Right forelimb (tissue), 1 donor: ENCODE data around the gene TUBB.

Experiments
- DNase-seq: peaks from one replicate; pipeline ENCODE4 v3.0.0-alpha.2; 2018

TUBB gene

DNA sequence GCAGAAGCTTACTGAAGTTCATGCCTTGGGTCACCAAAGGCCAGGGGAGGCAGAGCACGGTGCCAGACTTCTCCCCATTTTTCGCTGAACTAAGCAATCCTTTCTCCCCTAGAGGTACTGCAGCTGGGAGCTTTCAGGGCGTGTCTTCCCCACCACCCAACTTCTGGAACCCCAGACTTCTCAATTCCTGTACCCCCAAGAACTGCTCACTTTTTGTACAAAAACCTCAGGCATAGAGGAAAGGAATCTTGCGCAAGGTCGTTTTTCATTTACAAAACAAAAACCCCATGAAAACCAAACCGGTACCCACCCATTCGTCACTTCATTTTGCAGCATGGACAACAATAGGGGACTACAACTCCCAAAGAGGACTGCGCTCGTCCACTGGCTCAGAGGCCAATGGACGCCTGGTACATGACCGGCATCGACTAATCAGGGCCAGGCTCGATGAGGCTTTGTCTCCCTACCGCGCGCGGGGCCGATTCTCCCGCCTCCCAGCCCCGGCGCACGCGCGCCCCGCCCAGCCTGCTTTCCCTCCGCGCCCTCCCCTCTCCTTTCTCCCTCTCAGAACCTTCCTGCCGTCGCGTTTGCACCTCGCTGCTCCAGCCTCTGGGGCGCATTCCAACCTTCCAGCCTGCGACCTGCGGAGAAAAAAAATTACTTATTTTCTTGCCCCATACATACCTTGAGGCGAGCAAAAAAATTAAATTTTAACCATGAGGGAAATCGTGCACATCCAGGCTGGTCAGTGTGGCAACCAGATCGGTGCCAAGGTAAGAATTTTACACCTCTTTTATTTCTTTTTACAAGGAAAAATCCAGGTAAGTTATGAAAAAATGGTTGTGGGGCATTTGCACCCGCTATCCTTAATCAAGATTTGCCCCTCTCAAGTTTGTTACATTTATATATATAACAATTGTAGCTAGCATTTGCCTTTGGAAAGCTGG, at the start of gene TUBB:
TSS of gene TUBB (plus strand) at position 562 of the 947 bp plus-strand sequence. CDS start at position 717, 155 bp downstream.
- peak; percentile 98 for DNase-seq

- no peak for DNase-seq
Measured at GRCh38 chr6:30670760-30671527, 49.2 kb upstream of the TUBB start.

DNA sequence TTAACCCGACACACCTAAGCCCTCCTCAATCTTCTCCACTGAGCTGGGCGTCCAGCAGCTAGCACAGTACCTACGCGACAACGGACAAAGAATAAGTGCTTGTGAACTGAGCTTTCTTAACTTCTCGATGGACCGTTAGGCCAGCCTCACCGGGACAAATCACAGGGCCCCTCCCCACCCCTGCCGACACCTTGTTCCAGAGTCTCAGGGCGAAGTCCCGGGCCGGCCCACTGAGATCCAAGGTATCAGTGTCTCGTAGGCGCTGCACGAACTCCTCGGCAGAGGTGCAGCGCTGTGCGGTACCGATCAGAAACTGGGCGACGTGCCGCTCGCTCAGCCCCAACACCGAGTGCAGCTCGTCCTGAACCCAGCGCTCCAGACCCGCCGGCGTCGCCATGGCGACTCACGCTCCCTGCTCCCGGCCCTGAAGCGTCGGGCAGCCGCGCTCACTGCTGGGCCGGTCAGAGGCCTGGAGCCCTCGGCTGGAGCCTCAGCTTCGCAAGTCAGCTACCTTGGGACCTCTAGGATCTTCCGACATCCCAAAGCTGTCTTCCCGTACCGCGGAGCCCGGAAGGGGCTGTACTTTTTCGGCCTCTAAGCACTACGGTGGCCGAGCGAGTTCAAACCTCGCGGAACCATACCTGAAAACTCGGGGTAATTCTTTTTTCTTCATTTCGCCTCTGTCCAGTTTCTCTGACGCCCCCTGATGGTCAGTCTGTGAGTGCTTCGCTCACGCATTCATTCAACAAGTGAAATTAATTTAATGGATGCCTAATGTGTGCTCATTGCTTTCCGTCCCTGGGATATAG, 47.5 kb upstream of the TUBB start, which contains the start of gene DHX16:
TSS of gene DHX16 (minus strand) at position 562 of the 809 bp plus-strand sequence. CDS start at position 397, 165 bp downstream.
- peak; percentile 95 for DNase-seq

DNA sequence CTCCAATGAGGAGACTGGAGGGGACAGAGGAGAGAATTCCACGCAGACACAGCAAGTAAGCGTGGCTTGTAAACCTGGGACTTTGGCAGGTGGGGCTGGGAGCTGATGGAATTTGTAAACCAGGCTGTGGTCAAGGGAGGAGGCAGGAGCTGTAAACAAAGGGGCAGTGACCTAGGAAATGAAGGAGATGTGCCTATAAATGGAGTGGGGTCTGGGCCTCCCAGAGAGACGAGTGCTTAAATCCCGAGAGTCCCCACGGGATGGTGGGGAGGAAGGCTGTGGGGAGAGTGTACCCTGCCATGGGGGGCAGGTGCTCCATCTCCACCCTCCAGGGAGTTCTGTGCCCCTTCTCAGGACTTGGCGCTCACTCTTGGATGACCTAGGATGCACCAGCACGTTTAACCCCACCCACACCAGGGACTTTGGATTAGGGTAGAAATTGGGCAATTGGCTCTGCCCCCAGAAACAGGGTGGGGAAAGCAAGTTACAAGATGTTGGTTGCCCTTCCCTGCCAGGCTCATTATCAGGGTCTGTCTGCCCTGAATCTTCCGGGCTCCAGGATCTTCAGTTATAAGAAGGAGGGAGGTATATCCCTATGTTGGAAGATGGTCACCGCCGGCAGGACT, 43.4 kb upstream of the TUBB start:
- DNase-seq, result no peak

DNA sequence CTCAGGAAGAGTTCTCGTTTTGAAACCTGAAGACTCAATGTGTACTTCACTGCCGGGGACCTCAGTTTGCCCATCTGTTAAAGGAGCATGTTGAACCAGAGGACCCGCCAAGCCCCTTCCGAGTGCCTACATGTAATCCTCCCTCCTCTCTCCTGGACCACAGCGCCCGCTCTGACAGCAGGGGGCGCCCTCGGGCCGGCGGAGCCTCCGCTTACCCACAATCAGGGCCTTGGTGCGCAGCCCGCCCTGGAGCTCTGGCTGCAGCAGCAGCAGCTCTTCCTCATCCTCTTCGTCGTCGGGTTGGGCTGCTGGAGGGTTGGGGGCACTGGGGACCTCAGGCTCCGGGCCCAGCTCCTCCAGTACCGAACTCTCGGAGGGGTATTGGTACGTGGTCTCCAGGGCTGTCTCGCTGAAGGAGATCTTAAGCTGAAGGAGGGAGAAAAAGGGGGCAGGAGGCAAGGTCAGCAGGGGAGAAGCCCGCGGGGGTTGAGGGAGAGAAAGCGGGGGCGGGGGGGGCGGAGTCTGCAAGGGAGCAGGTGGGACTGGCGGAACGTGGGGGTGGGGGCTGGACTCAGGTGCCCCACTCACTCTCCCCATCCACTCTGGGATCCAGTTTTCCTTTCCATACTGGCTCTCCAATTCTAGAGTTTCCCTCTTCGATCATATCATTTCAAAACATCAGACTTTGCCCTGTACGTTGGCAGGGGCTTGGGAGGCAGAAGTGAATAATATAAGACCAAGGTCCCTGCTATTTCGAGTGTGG, 41.0 kb upstream of the TUBB start:
- DNase-seq, result peak; percentile 92

DNA sequence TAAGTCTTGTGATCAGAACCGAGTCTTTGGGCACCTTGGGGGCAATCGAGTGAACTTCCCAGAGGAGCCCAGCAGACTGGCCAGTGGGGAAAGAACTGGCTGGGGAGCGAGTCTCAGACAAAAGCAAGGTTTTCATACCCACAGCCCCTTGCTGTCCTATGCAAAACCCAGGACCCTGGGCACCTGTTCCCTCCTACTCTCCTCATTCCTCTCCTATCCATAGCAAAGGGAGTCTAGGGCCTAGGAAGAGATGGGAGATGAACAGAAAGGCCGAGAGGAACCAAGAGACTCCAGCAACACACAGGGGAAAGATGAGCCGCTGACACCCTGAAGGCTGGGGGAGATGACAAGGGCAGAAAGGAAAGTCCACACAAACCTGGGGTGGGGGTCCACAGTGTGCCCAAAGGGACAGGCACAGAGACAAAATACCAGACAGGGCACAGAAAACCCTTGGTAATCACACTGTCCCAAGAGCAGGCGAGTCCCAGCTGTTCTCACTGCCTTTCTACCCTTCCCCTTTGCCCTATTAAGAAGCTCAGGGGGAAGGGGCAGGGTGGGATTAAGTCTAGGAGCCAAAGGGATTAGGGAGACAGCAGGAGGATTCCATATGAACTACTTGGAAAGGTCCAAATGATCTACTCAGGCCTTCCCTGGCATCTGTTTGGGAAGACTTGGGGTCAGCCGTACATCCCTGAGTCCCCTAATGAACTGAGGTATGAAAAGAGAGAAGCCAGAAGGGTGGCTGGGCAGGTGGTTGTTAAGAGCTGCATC, 40.2 kb upstream of the TUBB start:
- DNase-seq, result no peak

DNA sequence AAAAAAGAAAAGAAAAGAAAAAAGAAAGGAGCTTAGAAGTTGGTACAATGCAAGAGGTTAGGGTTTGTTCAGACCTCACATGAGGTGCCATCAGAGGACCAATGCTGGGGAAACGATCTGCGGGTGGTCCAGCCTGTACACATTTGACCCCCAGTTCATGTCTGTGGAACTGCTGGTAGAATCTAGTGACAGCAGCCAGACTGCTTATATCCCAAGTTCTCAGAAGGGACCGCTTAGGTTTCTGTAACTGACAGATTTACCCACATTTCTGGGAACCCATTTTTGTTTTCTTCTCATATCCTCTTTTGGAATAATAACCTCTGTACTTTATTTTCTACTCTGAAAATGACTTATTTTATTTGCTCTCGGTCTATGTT, 38.4 kb upstream of the TUBB start:
- no peak for DNase-seq

DNA sequence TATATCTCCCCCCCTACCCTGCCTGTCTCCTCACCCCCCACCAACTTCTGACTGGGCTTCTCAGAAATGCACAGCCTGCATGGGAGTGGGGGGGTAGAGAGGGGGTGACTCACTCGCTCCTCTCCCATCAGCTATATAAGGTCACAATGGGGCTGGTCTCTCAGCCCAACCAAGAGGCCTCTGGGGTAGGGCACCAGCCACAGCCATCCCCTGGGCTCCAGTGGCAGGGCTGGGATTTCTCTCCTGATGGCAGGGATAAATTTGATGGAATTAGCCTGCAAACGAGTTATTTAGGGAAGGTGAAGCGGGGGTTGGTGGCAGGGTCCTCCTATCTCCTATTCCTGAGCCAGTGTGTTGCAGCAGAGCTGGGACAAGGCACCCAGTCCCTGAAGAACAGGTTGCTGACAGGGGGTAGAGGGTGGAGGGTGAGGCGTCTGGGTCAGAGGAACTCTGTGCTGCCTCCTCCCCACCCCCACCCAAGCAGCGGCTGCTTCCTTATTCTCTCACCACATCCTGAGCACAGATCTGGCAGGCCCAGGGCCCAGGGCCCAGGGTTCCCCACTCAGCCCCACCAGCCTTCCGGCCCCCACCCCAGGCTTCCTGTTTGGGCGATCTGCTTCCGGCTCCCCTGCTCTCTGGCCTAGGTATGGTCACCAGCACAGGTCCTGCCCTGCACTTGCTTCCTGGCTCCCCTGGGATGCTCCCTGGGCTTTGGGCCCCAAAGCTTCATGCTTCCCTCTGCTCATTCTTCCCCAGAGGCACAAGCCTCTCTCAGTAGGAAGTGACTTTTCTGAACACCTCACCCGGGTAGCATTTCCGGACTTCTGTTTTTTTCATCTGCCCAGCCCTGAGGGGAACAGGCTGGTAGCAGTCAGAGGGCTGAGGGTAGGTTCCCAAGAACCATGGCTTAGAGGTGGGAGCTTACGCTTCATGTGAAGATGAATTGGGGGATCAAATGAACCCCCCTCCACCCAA, 37.7 kb upstream of the TUBB start:
- DNase-seq, result peak; percentile 72

- no peak for DNase-seq
Measured at GRCh38 chr6:30683183-30683979, 36.8 kb upstream of the TUBB start.

GRCh38 chr6:30683980-30684338, 36.2 kb upstream of the TUBB start:
- DNase-seq, result no peak

- no peak for DNase-seq
Measured at GRCh38 chr6:30684386-30685156, 35.6 kb upstream of the TUBB start.

GRCh38 chr6:30685157-30686008, 34.8 kb upstream of the TUBB start:
- no peak for DNase-seq

- DNase-seq, result peak; percentile 88
Measured at GRCh38 chr6:30686009-30686907, 33.9 kb upstream of the TUBB start, which contains the start of gene PPP1R18. TSS of gene PPP1R18 (minus strand) at chr6:30686645. CDS start at chr6:30686018, 627 bp downstream.

DNA sequence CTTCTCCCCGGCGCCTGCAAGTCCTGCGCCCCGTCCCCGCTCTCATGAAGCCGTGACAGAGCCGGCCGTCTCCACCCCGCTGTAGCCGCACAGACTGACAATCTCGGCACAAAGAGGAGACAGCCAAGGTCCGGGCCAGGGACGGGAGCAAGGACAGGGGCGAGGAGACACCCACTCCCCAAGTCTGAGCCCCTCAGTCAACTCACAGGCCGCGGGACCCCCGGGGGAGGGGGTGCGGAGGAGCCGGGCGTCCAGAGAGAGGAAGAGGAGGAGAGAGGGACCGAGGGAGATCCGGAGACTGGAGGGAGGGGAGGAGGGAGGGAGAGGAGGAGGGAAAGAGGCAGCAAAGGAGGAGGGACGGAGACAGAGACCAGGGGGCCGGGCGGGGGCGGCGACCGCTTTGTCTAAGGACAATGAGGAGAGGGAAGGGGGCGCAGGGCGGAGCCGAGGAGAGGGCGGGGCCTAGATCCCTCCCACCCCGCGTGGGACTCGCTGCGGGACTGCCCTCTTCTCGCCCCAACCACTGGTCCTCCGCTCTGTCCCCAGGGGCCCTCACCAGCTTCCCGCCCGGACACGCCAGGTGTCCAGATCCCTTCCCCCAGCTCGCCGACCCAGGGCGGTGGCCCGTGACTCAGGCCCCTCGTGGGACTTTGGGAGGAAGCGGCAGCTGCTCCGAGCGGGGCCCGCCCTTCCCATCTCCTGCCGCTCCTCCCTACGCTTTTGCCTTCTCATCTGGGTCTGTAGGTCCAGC, 33.1 kb upstream of the TUBB start:
- DNase-seq, result peak; percentile 96
